T-helper 1 cell treated with Interleukin-12 subunit alpha and Interleukin-12 subunit beta and Interleukin-4 antibody, amounts not matched to agents 30 μg/mL and 1 μg/mL, for 36 hours (primary cell): ENCODE results near the gene MST1.

Experiments
- H3K27ac Mint-ChIP-seq: one replicate; pipeline ENCODE4 v1.8.0; 2021; ENCODE audit warnings: mild to moderate bottlenecking, mixed read lengths
- H3K27me3 Mint-ChIP-seq: one replicate; pipeline ENCODE4 v1.8.0; 2021; ENCODE audit warnings: low read depth, mixed read lengths
- H3K36me3 Mint-ChIP-seq: one replicate; pipeline ENCODE4 v1.8.0; 2021; ENCODE audit warnings: low read depth, mixed read lengths
- H3K4me1 Mint-ChIP-seq: one replicate; pipeline ENCODE4 v1.8.0; 2021; ENCODE audit warnings: low read depth, mixed read lengths
- H3K4me3 Mint-ChIP-seq: one replicate; pipeline ENCODE4 v1.8.0; 2021; ENCODE audit warnings: mild to moderate bottlenecking, moderate library complexity, mixed read lengths
- H3K9me3 Mint-ChIP-seq: one replicate; pipeline ENCODE4 v1.8.0; 2021; ENCODE audit warnings: mixed read lengths

MST1 gene

DNA sequence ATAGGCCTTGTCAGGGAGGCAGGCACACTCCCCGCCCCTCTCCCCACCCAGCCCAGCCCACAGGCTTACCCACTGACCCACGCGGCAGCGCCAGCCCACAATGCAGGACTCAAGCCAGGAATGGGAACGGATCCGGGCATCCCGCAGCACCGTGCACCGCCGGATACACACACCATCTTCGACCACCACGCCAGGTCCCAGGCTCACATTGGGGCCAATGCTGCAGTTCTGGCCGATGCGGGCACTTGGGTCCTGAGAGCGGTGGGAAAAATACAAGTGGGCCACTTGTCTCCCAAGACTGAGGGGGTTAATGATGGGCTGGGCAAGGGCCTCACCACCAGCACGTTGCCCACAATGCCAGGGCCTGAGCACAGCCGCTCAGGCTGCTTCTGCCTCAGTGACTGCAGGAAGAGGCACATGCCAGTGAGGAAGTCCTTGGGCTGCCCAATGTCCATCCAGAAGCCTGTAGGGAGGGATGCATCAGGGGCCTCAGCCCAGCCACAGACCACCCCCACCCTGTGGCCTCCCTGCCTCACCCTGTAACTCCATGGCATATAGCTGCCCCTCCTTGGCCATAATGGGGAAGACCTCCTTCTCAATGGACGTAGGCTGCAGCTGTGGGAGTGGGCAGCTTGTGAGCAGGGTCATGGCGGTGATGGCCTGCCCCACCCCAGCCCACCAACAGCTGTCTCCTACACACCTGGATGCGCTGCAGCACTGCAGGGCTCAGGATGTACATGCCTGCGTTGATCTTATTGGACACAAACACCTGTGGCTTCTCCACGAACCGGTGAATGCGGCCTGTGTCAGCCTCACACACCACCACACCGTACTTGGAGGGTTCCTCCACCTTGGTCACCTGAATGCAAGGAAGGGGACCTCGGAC is 32.9 kb upstream of the MST1 start:
- peak overlapping the region; percentile 94 for H3K4me3 Mint-ChIP-seq
- peaks cover 34% of the 10 kb centered on the region for H3K4me1 Mint-ChIP-seq
- H3K27ac Mint-ChIP-seq = peak overlapping the region; percentile 96
- H3K36me3 Mint-ChIP-seq = peaks cover 17% of the 10 kb centered on the region
- no peaks in the 10 kb centered on the region for H3K9me3 Mint-ChIP-seq
- H3K27me3 Mint-ChIP-seq = no peaks in the 10 kb centered on the region

DNA sequence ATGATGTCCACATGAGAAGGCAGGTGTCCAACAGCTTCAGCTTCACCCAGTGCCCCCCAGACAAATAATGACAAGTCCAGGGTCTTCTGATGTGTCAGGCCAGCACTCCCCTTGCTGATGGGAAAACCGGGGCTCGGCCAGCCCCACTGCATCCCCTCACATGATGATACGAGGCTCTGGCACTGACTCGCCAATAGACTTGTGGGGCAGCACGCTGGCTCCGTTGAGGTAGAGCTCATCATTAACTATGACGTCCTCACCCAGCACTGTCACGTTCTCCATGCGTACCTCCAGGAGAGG is 32.3 kb upstream of the MST1 start:
- H3K27me3 Mint-ChIP-seq = no peaks in the 10 kb centered on the region
- no peak overlapping the region for H3K4me3 Mint-ChIP-seq
- peaks cover 17% of the 10 kb centered on the region for H3K36me3 Mint-ChIP-seq
- H3K4me1 Mint-ChIP-seq = peaks cover 34% of the 10 kb centered on the region
- no peak overlapping the region for H3K27ac Mint-ChIP-seq
- H3K9me3 Mint-ChIP-seq = no peaks in the 10 kb centered on the region

DNA sequence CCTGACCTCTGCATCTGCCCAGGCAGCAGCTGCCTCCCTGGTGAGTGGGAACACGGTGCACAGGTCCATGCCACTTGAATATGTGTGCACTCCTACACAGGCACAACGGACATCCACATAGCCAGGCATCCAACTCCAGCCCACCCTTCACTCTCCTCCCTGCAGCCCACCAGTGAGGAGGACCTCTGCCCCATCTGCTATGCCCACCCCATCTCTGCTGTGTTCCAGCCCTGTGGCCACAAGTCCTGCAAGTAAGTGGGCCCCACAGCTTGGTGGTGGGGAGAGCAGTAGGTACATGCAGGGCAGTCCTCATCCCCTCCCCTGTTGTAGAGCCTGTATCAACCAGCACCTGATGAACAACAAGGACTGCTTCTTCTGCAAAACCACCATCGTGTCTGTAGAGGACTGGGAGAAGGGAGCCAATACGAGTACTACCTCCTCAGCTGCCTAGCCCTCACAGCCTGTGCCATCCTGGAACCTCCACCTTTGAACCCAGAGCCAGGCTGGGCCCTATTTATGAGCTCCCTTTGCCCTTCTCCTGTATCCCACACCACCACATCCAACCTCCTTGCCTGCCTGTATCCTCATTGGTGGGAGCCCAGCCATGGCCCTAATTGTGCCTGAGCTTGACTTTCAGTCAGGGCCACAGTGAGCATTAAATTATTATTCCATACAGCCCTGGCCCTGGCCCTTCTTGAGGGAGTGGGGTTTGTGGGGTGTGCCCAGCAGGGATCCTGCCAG is 31.8 kb upstream of the MST1 start:
- peaks cover 34% of the 10 kb centered on the region for H3K4me1 Mint-ChIP-seq
- peaks cover 17% of the 10 kb centered on the region for H3K36me3 Mint-ChIP-seq
- H3K4me3 Mint-ChIP-seq = peak overlapping the region; percentile 26
- H3K9me3 Mint-ChIP-seq = no peaks in the 10 kb centered on the region
- peak overlapping the region; percentile 24 for H3K27ac Mint-ChIP-seq
- no peaks in the 10 kb centered on the region for H3K27me3 Mint-ChIP-seq

DNA sequence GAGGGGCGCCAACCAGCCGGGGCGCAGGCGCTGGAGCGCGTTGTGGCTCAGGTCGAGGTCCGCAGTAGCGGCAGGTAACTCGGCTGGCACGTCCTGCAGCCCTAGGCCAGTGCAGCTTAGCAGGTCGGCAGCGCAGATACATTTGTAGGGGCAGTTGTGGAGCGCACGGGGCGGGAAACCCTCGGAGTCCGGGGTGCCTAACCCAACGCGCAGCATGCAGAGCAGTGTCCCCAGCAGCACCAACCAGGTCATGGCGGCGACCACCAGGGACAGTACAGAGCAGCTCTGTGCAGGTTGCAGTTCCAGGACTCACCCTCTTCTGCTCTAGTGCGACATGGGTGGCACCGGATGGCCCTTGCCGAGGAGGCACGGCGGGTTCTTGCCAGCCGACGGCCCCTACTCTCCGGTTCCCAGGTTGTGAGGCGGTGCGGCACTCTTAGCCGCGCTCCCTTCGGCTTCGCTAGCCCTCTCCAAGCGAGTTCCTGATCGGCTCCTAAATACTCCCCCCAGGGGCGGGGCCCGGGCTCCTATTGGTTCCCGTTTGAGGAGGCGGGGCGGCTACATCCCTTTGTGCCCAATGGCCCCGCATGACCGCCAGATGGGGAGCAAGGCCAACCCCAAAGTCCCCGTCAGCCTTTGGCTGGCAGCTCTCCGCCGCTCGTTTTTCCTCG is 30.1 kb upstream of the MST1 start, which contains the start of gene AMIGO3:
TSS of gene AMIGO3 (minus strand) at position 471 of the 671 bp plus-strand sequence. CDS start at position 252, 219 bp downstream.
- Mint-ChIP-seq H3K27ac (peak within 1 kb of the TSS; percentile 76), H3K36me3 (peaks cover 12% of the 10 kb centered on the region), H3K4me1 (peaks cover 30% of the 10 kb centered on the region), H3K4me3 (peak within 1 kb of the TSS; percentile 83), H3K27me3 (no peaks in the 10 kb centered on the region), H3K9me3 (no peaks in the 10 kb centered on the region)

DNA sequence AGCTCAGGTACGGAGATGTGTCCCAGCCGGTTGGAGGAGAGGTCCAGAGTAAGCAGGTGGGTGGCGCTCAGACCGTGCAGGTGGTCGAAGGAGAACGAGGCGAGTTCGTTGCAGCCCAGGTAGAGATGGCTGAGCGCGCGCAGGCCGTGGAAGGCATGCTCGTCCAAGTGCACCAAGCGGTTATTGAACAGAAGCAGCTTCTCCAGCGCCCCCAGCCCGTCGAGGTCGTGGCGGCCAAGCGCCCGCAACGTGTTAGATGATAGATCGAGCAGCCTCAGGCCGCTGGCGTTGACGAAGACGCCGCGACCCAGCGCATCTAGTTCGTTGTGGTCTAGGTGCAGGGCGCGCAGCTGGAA is 29.6 kb upstream of the MST1 start:
- Mint-ChIP-seq H3K9me3 (no peaks in the 10 kb centered on the region), H3K27me3 (no peaks in the 10 kb centered on the region), H3K27ac (peak overlapping the region; percentile 76), H3K4me1 (peaks cover 28% of the 10 kb centered on the region), H3K4me3 (peak overlapping the region; percentile 83), H3K36me3 (peaks cover 12% of the 10 kb centered on the region)

DNA sequence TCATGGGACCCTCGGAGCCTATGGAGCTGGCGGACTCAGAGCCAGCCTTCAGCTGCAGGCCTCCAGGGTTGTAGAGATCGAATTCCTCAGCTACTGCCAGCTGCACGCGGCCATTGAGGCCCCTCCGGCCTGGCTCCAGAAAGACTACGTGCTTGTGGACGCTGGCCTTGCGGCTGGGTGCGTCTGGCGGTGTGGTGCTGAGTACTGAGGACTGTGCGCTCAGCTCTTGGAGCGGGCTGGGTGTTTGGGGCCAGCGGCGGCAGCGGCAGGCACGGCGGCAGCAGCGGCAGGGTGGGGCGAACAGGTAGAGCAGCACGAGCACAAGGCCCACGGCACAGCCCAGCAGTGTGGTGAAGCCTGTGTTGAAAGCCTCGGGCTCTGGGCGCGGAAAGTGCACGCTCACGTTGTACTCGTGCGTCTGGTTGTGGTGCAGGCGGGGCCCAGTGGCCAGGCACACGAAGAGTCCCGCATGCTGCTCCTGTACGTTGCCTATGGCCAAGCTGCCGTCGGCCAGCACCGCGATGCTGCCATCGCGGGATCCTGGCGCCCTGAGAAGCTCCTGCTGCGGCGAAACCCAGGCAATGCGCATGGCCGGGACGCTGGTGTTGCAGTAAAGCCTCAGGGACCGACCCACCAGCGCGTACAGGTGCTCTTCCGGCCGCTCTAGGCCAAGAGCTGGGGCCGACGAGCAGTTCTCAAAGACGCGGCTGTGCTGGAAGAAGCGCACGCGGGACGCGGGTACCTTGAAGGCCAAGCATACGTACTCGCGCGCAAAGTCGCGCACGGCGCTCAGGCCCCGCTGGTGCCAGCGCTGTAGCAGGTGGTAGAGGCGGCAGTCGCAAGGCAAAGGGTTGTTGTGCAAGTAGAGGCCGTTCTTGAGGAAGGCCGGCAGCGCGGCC is 28.9 kb upstream of the MST1 start:
- Mint-ChIP-seq H3K36me3 (peaks cover 11% of the 10 kb centered on the region), H3K4me3 (peak overlapping the region; percentile 83), H3K9me3 (no peaks in the 10 kb centered on the region), H3K27ac (peak overlapping the region; percentile 76), H3K27me3 (no peaks in the 10 kb centered on the region), H3K4me1 (peaks cover 27% of the 10 kb centered on the region)

DNA sequence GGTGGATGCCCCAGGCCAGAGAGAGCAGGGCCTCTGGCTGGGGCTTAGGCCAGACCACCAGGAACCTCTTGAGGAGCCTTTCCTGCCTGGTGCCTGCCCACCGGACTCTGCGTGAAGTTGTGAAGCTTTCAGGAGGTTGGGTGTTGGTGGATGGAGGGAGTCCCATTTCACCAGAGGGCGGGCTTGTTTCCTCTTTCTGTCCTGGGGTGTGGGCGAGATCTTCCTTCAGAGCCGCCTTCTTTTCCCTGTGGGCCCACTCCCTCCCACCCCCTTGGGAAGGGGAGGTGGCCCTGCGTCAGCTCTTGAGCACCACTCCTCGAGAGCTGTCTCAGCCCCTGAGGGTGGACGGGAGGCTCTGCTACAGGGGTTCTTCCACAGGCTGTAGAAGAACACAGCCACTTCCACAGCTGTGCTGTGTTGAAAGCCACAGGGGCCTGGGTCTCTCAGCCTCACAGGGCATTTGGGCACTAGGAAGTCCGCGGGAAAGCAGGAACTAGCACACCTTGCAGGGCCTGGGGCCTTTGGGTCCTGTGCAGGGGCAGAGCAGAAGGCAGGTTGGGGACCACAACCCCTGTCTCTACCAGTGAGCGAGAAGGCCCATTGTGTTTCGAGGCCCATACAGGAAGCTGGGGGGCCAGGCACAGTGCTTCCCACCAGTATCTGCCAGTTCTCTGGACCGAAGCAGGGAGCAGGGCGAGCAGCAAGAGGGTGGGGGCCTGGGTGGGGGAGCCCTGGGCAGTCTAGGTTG is 28.1 kb upstream of the MST1 start:
- H3K4me1 Mint-ChIP-seq = peaks cover 22% of the 10 kb centered on the region
- H3K9me3 Mint-ChIP-seq = no peaks in the 10 kb centered on the region
- H3K27ac Mint-ChIP-seq = no peak overlapping the region
- no peak overlapping the region for H3K4me3 Mint-ChIP-seq
- H3K27me3 Mint-ChIP-seq = no peaks in the 10 kb centered on the region
- H3K36me3 Mint-ChIP-seq = peaks cover 9% of the 10 kb centered on the region

DNA sequence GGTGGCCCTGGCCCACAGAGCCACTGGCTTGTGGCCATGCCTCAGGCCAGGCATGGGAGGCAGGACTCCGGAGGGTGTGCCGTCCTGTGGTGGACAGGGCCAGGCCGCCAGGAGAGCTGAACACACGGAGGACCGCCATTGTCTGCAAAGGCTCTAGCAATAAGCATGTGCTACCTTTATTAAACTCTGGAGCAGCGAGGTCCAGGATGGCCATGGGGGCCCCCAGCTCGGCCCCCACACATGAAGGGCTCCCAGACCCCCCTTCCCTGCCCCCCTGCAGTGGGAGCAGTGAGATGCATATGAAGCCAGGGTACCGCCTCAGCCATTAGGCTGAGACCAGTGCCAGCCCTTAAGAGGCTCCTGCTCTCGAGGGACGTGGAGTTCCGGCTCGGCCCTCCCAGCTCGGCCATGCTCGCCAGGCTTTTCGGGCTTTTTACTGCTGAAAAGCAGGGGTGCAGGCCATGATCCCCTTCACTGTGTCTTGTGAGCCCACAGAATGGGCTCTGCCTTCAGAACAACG is 27.5 kb upstream of the MST1 start:
- Mint-ChIP-seq H3K4me3 (no peak overlapping the region), H3K27me3 (no peaks in the 10 kb centered on the region), H3K4me1 (peaks cover 26% of the 10 kb centered on the region), H3K36me3 (peaks cover 9% of the 10 kb centered on the region), H3K27ac (no peak overlapping the region), H3K9me3 (no peaks in the 10 kb centered on the region)

DNA sequence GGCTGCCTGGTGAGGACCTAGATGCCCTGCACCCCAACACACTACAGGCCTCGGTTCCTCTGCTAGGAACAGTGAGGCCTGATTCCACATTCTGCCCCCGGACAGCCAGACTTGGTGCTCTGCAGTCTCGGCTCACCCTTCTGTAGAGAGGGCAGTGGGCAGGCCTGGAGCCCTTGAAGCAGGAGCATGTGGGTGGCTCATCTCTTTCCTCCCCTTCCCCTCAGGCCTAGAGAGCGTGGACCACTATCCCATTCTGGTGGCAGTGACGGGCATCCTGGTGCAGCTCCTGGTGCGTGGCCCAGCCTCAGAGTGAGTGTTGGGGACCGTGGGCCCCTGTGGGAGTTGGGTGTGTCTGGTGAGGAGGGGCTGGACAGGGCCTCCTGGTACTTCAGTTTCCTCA is 26.9 kb upstream of the MST1 start:
- H3K27ac Mint-ChIP-seq = no peak overlapping the region
- no peak overlapping the region for H3K4me3 Mint-ChIP-seq
- peaks cover 25% of the 10 kb centered on the region for H3K4me1 Mint-ChIP-seq
- H3K27me3 Mint-ChIP-seq = no peaks in the 10 kb centered on the region
- H3K9me3 Mint-ChIP-seq = no peaks in the 10 kb centered on the region
- H3K36me3 Mint-ChIP-seq = peaks cover 5% of the 10 kb centered on the region

DNA sequence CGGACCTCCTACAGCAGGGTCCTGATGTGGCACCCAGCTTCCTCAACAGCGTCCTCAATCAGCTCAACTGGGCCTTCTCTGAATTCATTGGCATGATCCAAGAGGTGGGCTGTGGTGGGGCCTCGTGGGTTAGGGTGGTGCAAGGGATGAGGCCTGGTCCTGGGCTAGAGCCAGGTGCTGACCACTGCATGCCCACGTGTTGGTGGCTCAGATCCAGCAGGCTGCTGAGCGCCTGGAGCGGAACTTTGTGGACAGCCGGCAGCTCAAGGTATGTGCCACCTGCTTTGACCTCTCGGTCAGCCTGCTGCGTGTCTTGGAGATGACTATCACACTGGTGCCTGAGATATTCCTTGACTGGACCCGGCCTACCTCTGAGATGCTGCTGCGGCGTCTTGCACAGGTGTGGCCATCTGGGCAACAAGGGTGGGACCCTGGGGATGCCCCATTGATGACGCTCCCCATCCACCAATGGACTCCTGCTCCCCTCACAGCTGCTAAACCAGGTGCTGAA is 26.4 kb upstream of the MST1 start:
- H3K4me3 Mint-ChIP-seq = no peak overlapping the region
- no peaks in the 10 kb centered on the region for H3K27me3 Mint-ChIP-seq
- H3K27ac Mint-ChIP-seq = no peak overlapping the region
- peaks cover 1% of the 10 kb centered on the region for H3K36me3 Mint-ChIP-seq
- H3K9me3 Mint-ChIP-seq = no peaks in the 10 kb centered on the region
- peaks cover 21% of the 10 kb centered on the region for H3K4me1 Mint-ChIP-seq

DNA sequence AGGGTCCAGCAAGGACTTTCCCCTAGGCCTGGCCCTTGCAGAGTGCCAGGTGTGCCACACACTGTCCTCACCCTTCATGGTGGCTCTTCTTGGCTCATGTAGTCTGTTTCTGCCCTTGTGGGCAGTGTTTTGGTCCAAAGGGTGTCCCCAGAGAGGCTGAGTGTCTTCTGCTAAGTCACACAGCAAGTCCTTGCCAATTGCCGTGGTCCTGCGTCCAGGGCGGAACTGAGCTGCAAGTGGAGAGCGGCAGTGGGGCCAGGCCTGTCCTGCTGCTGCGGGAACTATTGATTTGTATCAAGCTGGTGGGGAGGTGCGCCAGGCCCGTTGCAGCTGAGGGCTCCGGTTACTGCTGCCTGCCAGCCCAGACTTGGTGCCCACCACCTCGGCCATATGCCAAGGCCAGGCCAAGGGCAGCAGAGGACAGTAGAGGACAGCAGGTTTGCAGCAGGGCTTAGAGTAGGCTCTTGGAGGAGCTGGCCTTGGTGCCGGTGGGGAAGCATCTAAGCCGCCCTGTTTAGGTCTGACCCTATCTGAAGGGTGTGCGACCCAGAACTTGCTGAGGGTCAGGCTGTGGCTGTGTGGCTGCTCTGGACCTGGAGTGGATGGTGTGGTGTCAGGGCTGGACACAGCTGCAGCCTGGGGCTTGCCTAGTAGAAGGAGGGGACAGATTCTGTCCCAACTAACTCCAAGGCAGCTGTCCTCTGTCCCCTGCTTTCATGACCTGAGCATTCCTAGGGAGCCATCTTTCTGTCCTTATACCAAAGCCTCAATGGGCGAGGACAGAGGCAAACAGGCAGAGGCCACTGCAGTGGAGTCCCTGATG is 25.7 kb upstream of the MST1 start:
- Mint-ChIP-seq H3K9me3 (no peaks in the 10 kb centered on the region), H3K27me3 (no peaks in the 10 kb centered on the region), H3K4me3 (no peak overlapping the region), H3K36me3 (no peaks in the 10 kb centered on the region), H3K27ac (no peak overlapping the region), H3K4me1 (peaks cover 21% of the 10 kb centered on the region)

DNA sequence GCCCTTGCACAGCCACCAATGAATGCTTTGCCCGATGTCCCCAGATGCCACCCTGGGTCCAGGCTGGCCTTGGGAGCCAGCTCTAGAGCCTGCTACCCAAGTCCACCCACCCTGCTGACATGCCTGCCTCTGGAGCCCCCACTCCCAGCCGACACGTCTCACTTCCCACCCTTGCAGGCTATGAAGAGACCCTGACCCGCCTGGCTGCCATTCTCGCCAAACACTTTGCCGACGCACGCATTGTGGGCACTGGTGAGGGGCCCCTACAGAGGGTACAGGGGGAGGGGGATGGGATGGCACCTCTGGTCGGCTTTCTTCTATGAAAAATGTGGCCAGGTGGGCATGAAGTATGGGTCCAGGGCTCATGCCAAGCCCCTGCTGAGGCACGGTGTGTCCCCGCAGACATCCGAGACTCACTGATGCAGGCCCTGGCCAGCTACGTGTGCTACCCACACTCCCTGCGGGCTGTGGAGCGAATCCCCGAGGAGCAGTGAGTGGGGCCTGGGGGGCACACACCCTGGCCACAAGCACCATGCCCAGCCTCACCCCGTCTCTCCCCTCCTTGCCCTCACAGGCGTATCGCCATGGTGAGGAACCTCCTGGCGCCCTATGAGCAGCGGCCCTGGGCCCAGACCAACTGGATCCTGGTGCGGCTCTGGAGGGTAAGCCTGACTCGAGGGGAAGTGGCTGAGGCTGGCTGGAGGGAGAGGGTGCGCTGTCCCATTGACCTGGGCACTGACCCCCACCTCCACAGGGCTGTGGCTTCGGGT is 24.2 kb upstream of the MST1 start:
- H3K27me3 Mint-ChIP-seq = no peaks in the 10 kb centered on the region
- H3K4me3 Mint-ChIP-seq = no peak overlapping the region
- peaks cover 6% of the 10 kb centered on the region for H3K4me1 Mint-ChIP-seq
- H3K9me3 Mint-ChIP-seq = no peaks in the 10 kb centered on the region
- no peaks in the 10 kb centered on the region for H3K36me3 Mint-ChIP-seq
- no peak overlapping the region for H3K27ac Mint-ChIP-seq
